Right lobe of liver (tissue), 4 donors: ENCODE results near the gene BDKRB2.

ENCODE experiments used
- CTCF ChIP-seq, 4 donors: fragments of 200-600 bp in 3 of 4; fragments of 450-650 bp in 1 of 4; IDR thresholded peaks; one replicate each; pipeline versions ENCODE4 v1.5.1 to v1.8.0; 2016 to 2022; ENCODE audit warnings: antibody characterized with exemption in 4 of 4, mild to moderate bottlenecking in 2 of 4
- POLR2A ChIP-seq: fragments of 450-650 bp; IDR thresholded peaks from one replicate; pipeline ENCODE4 v1.6.1; 2017; ENCODE audit warnings: antibody characterized with exemption, mild to moderate bottlenecking
- donor health status: DM: no; HTN: no; CAD: no.
- donor health status: DM: no; HTN: no; CAD: no.
- donor health status: DM: no; HTN: yes; CAD: no.

GRCh38 chr14:96192975-96193805 is 11.4 kb upstream of the BDKRB2 start:
- TF ChIP-seq CTCF (IDR thresholded peaks at IDR 0.05) = no peak
- TF ChIP-seq POLR2A = no peak
